B cell (primary cell): ENCODE measurements around the gene PC.

Source experiments
- CTCF ChIP-seq: fragments of 200-600 bp; IDR thresholded peaks from one replicate; pipeline ENCODE4 v1.8.0; 2022; ENCODE audit warnings: antibody characterized with exemption, mild to moderate bottlenecking
- EZH2 ChIP-seq: IDR thresholded peaks from 2 replicates; pipeline ENCODE4 v1.6.1; 2012; ENCODE audit warnings: borderline replicate concordance, low read depth, mild to moderate bottlenecking, moderate library complexity, low read length; ENCODE audit not compliant: insufficient read depth, poor library complexity, severe bottlenecking

GRCh38 chr11:66814678-66815077 is 143.5 kb downstream of the PC start:
- TF ChIP-seq CTCF, result no peak
- no peak for TF ChIP-seq EZH2
